Upper lobe of left lung (tissue), 6 donors: ENCODE results near the gene HAX1. TPM values are rescaled to one million over a fixed set of nuclear protein-coding genes. Genes with fewer than 3 reads are reported as not detected.

Experiments
- ATAC-seq, 2 donors: fragments of 200-7000 bp; cut with Tn5 transposase; one replicate each; pipeline ENCODE4 v1.9.1; 2022; ENCODE audit warnings: mild to moderate bottlenecking in 2 of 2, moderate library complexity in 2 of 2; ENCODE audit not compliant: low FRiP score in 2 of 2
- DNase-seq, 2 donors: peaks; one replicate each; pipeline ENCODE4 v3.0.0-alpha.2; 2019 to 2020
- H3K27ac ChIP-seq, 4 donors: fragments of 200-600 bp; sonication (generic); one replicate each; pipeline ENCODE4 v1.5.1; 2016 to 2019
- H3K27me3 ChIP-seq, 4 donors: fragments of 200-600 bp; sonication (generic); one replicate each; pipeline ENCODE4 v1.5.1; 2017 to 2019
- H3K36me3 ChIP-seq, 4 donors: fragments of 200-600 bp; sonication (generic); one replicate each; pipeline ENCODE4 v1.5.1; 2016 to 2019
- H3K4me1 ChIP-seq, 4 donors: fragments of 200-600 bp; sonication (generic); one replicate each; pipeline ENCODE4 v1.5.1; 2018 to 2019
- H3K4me3 ChIP-seq, 4 donors: fragments of 200-600 bp; sonication (generic); one replicate each; pipeline ENCODE4 v1.5.1; 2017 to 2019; ENCODE audit warnings: mild to moderate bottlenecking in 2 of 4, moderate library complexity in 1 of 4
- H3K9me3 ChIP-seq, 4 donors: fragments of 200-600 bp; sonication (generic); one replicate each; pipeline ENCODE4 v1.5.1; 2018 to 2019
- EP300 ChIP-seq, 4 donors: sonication (generic); formaldehyde crosslinking; IDR thresholded peaks; one replicate each; pipeline ENCODE4 v1.5.1; 2017; ENCODE audit warnings: antibody characterized with exemption in 4 of 4, control low read depth in 2 of 4
- POLR2A ChIP-seq, 4 donors: fragments of 450-650 bp; IDR thresholded peaks; one replicate each; pipeline ENCODE4 v1.5.1; 2016 to 2017; ENCODE audit warnings: antibody characterized with exemption in 4 of 4, mild to moderate bottlenecking in 2 of 4
- POLR2AphosphoS5 ChIP-seq, 2 donors: sonication (generic); formaldehyde crosslinking; IDR thresholded peaks; one replicate each; pipeline ENCODE4 v1.5.1; 2017; ENCODE audit warnings: antibody characterized with exemption in 2 of 2
- WGBS, 2 donors: methylation state at CpG; one replicate each; pipeline ENCODE4 v1.1.5; 2017 to 2018; 5-methylcytosine and 5-hydroxymethylcytosine counted together
- total RNA-seq, 6 donors: library from RNA; depleted of rRNA in 4 of 6; stranded (reverse); fragments of >200 nt in 4 of 6; gene quantifications; one replicate each; pipeline versions ENCODE4 v1.1.0 to v1.2.1, GENCODE V29; 2016 to 2021
- TF ChIP-seq, protein P1 (sequence below), 6 experiments: fragments of 450-650 bp in 4 of 6; fragments of 200-600 bp in 2 of 6; sonication (generic) in 2 of 6; IDR thresholded peaks; one replicate each; pipeline ENCODE4 v1.5.1; 2016 to 2019; ENCODE audit warnings: antibody characterized with exemption in 6 of 6
- donor health status: DM: no; HTN: no; CAD: no; lungs with moderate emphysema.
- donor health status: DM: no; HTN: yes; CAD: no; lungs with severe emphysema.

The HAX1 gene
- total RNA-seq, 6 donors from 2014 or later = 48.6 to 98.8 (median 79.7) TPM

DNA sequence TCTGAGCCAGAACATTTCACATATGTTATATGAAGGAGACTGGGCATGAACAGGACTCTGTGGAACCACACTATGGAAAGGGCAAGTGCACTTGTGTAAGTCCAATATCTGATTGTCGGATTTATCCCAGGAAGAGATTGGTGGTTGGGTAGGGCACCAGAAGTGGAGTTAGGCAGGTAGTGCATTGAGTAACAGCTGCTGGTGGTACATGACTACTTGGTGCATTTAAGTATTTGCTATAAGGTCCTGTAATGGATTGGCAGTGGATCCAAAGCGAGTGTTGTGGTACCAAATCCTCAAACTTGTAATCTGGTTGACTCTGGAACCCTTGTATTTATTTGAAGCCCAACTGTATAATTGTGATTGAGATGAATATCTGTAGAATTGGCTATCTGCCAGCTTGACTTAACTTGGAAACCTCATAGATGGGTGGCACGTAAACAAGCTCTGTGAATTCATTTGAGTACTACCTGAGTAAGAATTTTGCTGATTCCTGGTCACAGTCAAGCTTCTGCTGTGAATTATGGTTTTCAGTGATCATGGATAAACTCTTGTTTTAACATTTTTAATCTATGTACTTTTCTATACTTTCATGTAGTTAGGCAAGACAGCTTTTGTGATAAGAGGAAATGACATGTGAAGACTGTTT is 30.6 kb upstream of the HAX1 start:
- Histone ChIP-seq H3K27me3 (no peaks in the 10 kb centered on the region), H3K36me3 (peaks cover 46 to 98% (median 85%) of the 10 kb centered on the region in 4 donors), H3K4me3 (no peak overlapping the region), H3K27ac (no peak overlapping the region), H3K9me3 (no peaks in the 10 kb centered on the region), H3K4me1 (no peaks in the 10 kb centered on the region)
- no peak for ATAC-seq
- DNase-seq = no peak
- WGBS, 2 donors = 75 to 80% methylated on average over 3 of the region's 3 CpGs
- no peak for TF ChIP-seq POLR2A (IDR thresholded peaks at IDR 0.05)
- no peak for TF ChIP-seq POLR2AphosphoS5 (IDR thresholded peaks at IDR 0.05)
- TF ChIP-seq EP300 (IDR thresholded peaks at IDR 0.05) = no peak
- TF ChIP-seq, protein P1, sequence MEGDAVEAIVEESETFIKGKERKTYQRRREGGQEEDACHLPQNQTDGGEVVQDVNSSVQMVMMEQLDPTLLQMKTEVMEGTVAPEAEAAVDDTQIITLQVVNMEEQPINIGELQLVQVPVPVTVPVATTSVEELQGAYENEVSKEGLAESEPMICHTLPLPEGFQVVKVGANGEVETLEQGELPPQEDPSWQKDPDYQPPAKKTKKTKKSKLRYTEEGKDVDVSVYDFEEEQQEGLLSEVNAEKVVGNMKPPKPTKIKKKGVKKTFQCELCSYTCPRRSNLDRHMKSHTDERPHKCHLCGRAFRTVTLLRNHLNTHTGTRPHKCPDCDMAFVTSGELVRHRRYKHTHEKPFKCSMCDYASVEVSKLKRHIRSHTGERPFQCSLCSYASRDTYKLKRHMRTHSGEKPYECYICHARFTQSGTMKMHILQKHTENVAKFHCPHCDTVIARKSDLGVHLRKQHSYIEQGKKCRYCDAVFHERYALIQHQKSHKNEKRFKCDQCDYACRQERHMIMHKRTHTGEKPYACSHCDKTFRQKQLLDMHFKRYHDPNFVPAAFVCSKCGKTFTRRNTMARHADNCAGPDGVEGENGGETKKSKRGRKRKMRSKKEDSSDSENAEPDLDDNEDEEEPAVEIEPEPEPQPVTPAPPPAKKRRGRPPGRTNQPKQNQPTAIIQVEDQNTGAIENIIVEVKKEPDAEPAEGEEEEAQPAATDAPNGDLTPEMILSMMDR (IDR thresholded peaks at IDR 0.05) = no peak

DNA sequence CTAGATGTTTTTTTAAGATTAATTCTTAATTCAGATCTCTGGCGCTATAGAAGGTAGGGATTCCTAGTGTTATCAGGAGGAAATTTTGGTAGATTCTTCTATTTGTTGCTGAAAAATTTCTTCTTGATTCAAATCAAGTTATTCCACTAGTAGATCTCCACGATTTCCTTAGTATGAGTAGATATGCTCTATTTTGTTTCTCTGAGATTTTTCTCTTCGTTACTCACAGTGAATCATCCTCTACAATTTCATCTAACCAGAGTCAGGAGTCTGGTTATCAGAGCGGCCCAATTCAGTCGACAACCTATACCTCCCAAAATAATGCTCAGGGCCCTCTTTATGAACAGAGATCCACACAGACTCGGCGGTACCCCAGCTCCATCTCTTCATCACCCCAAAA is 18.8 kb upstream of the HAX1 start:
- Histone ChIP-seq H3K4me1 (no peaks in the 10 kb centered on the region), H3K27ac (no peak overlapping the region), H3K4me3 (no peak overlapping the region), H3K36me3 (peaks cover 85 to 100% (median 99%) of the 10 kb centered on the region in 4 donors), H3K9me3 (no peaks in the 10 kb centered on the region), H3K27me3 (no peaks in the 10 kb centered on the region)
- TF ChIP-seq, protein P1 (IDR thresholded peaks at IDR 0.05) = no peak
- TF ChIP-seq POLR2A (IDR thresholded peaks at IDR 0.05) (no peak), POLR2AphosphoS5 (IDR thresholded peaks at IDR 0.05) (no peak), EP300 (IDR thresholded peaks at IDR 0.05) (no peak)
- ATAC-seq = no peak
- no peak for DNase-seq
- whole genome bisulfite sequencing, 2 donors = 95 to 99% methylated on average over 7 of the region's 7 CpGs

DNA sequence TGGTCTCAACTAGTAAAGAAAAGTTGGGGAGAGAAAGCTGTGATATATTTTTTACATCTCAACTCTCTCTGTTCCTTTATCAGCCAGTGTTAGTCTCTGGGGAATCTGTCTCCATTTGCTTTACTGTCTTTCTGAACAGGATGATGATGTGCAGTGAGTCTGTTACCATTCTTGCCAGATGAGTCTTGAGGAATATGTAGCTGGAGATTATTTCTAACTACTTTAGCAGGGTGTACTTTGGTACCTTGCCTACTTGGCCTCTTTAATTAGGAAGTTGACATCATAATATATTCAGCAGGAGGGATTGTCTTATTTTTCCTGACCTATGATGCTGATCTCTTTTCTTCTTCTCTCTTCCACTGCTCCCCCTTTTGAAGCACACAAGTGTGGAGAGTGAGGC is 15.7 kb upstream of the HAX1 start:
- Histone ChIP-seq H3K27me3 (no peaks in the 10 kb centered on the region), H3K36me3 (peaks cover 82 to 100% (median 99%) of the 10 kb centered on the region in 4 donors), H3K4me3 (no peak overlapping the region), H3K4me1 (no peaks in the 10 kb centered on the region), H3K9me3 (no peaks in the 10 kb centered on the region), H3K27ac (no peak overlapping the region)
- no peak for DNase-seq
- no peak for ATAC-seq
- no peak for TF ChIP-seq POLR2AphosphoS5 (IDR thresholded peaks at IDR 0.05)
- no peak for TF ChIP-seq EP300 (IDR thresholded peaks at IDR 0.05)
- TF ChIP-seq, protein P1 (IDR thresholded peaks at IDR 0.05) = no peak
- TF ChIP-seq POLR2A (IDR thresholded peaks at IDR 0.05) = no peak

DNA sequence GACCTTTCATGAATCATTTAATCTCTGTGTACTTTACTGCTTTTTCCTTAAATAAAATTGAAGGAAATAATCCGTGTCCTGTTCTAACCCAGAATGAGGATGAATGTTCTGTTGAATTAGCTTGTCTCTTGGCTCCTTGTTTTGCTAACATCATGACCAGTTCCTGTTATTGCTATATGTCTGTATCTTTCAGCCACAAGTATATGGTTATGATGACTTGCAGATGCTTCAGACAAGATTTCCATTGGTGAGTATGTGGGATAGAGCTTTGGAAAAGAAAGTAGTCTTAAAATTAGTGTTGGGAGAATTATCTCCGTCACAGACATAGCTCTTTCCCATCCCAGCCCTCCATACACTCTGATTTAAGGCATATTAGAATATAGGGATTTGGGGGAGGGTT is 13.6 kb upstream of the HAX1 start:
- ATAC-seq = no peak
- Histone ChIP-seq H3K9me3 (no peaks in the 10 kb centered on the region), H3K27ac (no peak overlapping the region), H3K4me3 (no peak overlapping the region), H3K36me3 (peaks cover 72 to 100% (median 99%) of the 10 kb centered on the region in 4 donors), H3K27me3 (no peaks in the 10 kb centered on the region), H3K4me1 (no peaks in the 10 kb centered on the region)
- DNase-seq = no peak
- 95% methylated on average over 2 of the region's 2 CpGs for WGBS, 2 donors
- no peak for TF ChIP-seq POLR2AphosphoS5 (IDR thresholded peaks at IDR 0.05)
- TF ChIP-seq EP300 (IDR thresholded peaks at IDR 0.05) = no peak
- no peak for TF ChIP-seq POLR2A (IDR thresholded peaks at IDR 0.05)
- TF ChIP-seq, protein P1 (IDR thresholded peaks at IDR 0.05) = no peak

DNA sequence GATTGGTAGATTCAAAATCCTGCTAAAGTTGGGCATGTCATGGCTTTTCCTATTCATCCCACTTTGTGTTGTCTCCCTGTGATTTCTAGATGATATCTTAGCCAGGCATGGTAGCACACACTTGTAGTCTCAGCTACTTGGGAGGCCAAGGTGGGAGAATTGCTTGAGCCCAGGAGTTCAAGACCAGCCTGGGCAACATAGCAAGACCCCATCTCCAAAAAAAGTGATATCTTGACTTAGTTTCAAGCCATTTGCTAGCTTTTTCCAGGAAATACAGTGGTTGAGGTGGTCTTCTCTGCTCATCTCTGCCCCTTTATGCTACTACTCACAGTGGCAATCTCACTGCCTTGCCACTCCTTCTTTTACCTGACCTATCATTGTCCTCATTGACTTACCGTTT is 12.3 kb upstream of the HAX1 start:
- DNase-seq (no peak), ATAC-seq (no peak)
- Histone ChIP-seq H3K27ac (no peak overlapping the region), H3K27me3 (no peaks in the 10 kb centered on the region), H3K4me3 (no peak overlapping the region), H3K9me3 (no peaks in the 10 kb centered on the region), H3K36me3 (peaks cover 59 to 100% (median 93%) of the 10 kb centered on the region in 4 donors), H3K4me1 (no peaks in the 10 kb centered on the region)
- TF ChIP-seq POLR2AphosphoS5 (IDR thresholded peaks at IDR 0.05) = no peak
- TF ChIP-seq, protein P1 (IDR thresholded peaks at IDR 0.05) = no peak
- 75 to 77% methylated on average over 1 of the region's 1 CpG for WGBS, 2 donors
